ENCODE results near the gene FZR1. TPM values are rescaled to one million over a fixed set of nuclear protein-coding genes. Genes with fewer than 3 reads are reported as not detected.

FZR1 gene
- total and polyA plus RNA-seq, 2 of the 4 experiments (the other 2 are of a cell fraction), result 21.5 to 47.8 TPM

- Histone ChIP-seq H3K36me3 (ENCODE audit: control insufficient read depth, insufficient read depth, low read length) (peaks cover 10% of the 10 kb centered on the region), H3K4ac (ENCODE audit: low read depth, low read length) (peak overlapping the region; percentile 72), H3K23ac (ENCODE audit: low read depth, low read length) (peak overlapping the region; percentile 82), H2BK120ac (ENCODE audit: low read depth, low read length) (no peak overlapping the region), H4K8ac (ENCODE audit: low read depth in 2 of 2, low read length in 2 of 2) (peak overlapping the region; percentile 33 to 66; a peak in 1 of 4 replicates), H3K14ac (replicated peaks; ENCODE audit: low read depth, low read length) (peak overlapping the region; percentile 83), H4K91ac (ENCODE audit: insufficient read depth, low read depth, low read length) (no peak overlapping the region; the same call in 1 of the 2 replicates), H3K27ac (ENCODE audit: insufficient read depth, low read length) (peak overlapping the region; percentile 65), H2BK5ac (ENCODE audit: low read depth, low read length, poor library complexity, severe bottlenecking) (peak overlapping the region; percentile 47), H4K20me1 (ENCODE audit: insufficient read depth, low read length) (peaks cover 45% of the 10 kb centered on the region), H3K18ac (ENCODE audit: low read depth, low read length) (no peak overlapping the region), H3K9ac (ENCODE audit: low read depth, low read length) (peak overlapping the region; percentile 90), H2BK15ac (ENCODE audit: low read depth, low read length) (no peak overlapping the region), H3K4me1 (ENCODE audit: control insufficient read depth, insufficient read depth, low read length) (peaks cover 16% of the 10 kb centered on the region), H3K27me3 (ENCODE audit: control insufficient read depth, insufficient read depth, low read length) (no peaks in the 10 kb centered on the region), H3K79me1 (ENCODE audit: low read depth in 1 of 2, low read length in 2 of 2) (peaks cover 0 to 57% of the 10 kb centered on the region in 2 experiments; a peak in 2 of 4 replicates), H2BK20ac (ENCODE audit: low read depth, low read length) (no peak overlapping the region), H2AK9ac (replicated peaks; ENCODE audit: low read depth, low read length, poor library complexity) (peak overlapping the region; percentile 98), H3K56ac (ENCODE audit: extremely low read depth, insufficient read depth, low read length) (0 out of 2 replicates have a peak overlapping the region, but pooled peaks have one; percentile 52), H3K4me2 (ENCODE audit: low read depth, low read length) (peak overlapping the region; percentile 98), H3K4me3 (ENCODE audit: insufficient read depth, low read depth, low read length) (peak overlapping the region; percentile 65), H4K5ac (ENCODE audit: low read depth, low read length) (no peak overlapping the region; the same call in 1 of the 2 replicates), H2AK5ac (ENCODE audit: low read depth, low read length) (peak overlapping the region; percentile 89), H3K9me3 (ENCODE audit: control insufficient read depth, insufficient read depth, low read length) (no peaks in the 10 kb centered on the region), H2AFZ (replicated peaks; ENCODE audit: low read length, poor library complexity) (peak overlapping the region; percentile 88), H3K9me1 (ENCODE audit: insufficient read depth, low read length) (peaks cover 15% of the 10 kb centered on the region)
- intact Hi-C loops (cut with micrococcal nuclease), result loop anchor here (5.0 kb wide), 1 partner anchor 121 kb away; the partner anchor contains the start of gene CACTIN
- ChIA-PET CTCF (no interaction called here), POLR2A (ENCODE audit: unreplicated experiment) (interaction anchor here (0.6 kb wide), 2 partner anchors 12 to 138 kb away, joined by 3 to 4 read pairs; no protein-coding TSS in a partner anchor)
- ATAC-seq (ENCODE audit: low read depth), result peak; percentile 8
- dilution Hi-C loops (cut with HindIII; ENCODE audit: low sequenced_read_pairs, unreplicated experiment), result no loop called here
- BruUV-seq (replicated peaks), result no TSS peak
- 0% methylated on average over 24 of the region's 69 CpGs; no CpG with 5 or more reads in 1 of the 2 experiments for WGBS, 2 experiments (ENCODE audit: extremely low coverage in 2 of 2, insufficient read length in 1 of 2)
- in situ Hi-C loops (cut with MboI; ENCODE audit: low sequenced_read_pairs), result no loop called here
- TF ChIP-seq POLR2A (IDR thresholded peaks at IDR 0.05; ENCODE audit: low read depth, low read length), result peak; percentile 80; the same call in 1 of the 2 replicates
- TF ChIP-seq MAFK (IDR thresholded peaks at IDR 0.05; ENCODE audit: low read depth, low read length), result no peak
- no peak for TF ChIP-seq CHD1 (IDR thresholded peaks at IDR 0.05; ENCODE audit: low read depth, low read length)
- no peak for TF ChIP-seq RCOR1 (IDR thresholded peaks at IDR 0.05; ENCODE audit: insufficient replicate concordance, low read length)
- no peak for DNase-seq
Observed at GRCh38 chr19:3506384-3507340, 551 bp downstream of the FZR1 start.

Data from IMR-90 (cell line).